Thyroid gland (tissue), 4 donors: Measurements from ENCODE around the gene CDH4. TPM values are rescaled to one million over a fixed set of nuclear protein-coding genes. Genes with fewer than 3 reads are reported as not detected.

ENCODE experiments used
- DNase-seq, 2 donors: peaks; one replicate each; pipeline ENCODE4 v3.0.0-alpha.2; 2019
- H3K27ac ChIP-seq, 3 donors: fragments of 200-600 bp; sonication (generic); 1 replicate in 2 of 3; 2 replicates in 1 of 3; pipeline ENCODE4 v1.5.1; 2016 to 2019; ENCODE audit warnings: mild to moderate bottlenecking in 1 of 3, moderate library complexity in 1 of 3
- H3K27me3 ChIP-seq: fragments of 200-600 bp; sonication (generic); one replicate; pipeline ENCODE4 v1.5.1; 2019
- H3K36me3 ChIP-seq, 2 donors: fragments of 200-600 bp; sonication (generic); one replicate each; pipeline ENCODE4 v1.5.1; 2016 to 2019
- H3K4me1 ChIP-seq, 2 donors: fragments of 200-600 bp; sonication (generic); one replicate each; pipeline ENCODE4 v1.5.1; 2017 to 2019
- H3K4me3 ChIP-seq, 3 donors: fragments of 200-600 bp; sonication (generic); replicated peaks in 1 of 3; 1 replicate in 2 of 3; 2 replicates in 1 of 3; pipeline ENCODE4 v1.5.1; 2016; ENCODE audit warnings: mild to moderate bottlenecking in 1 of 3
- H3K9me3 ChIP-seq: fragments of 200-600 bp; sonication (generic); one replicate; pipeline ENCODE4 v1.5.1; 2017
- POLR2A ChIP-seq, 2 donors: fragments of 450-650 bp; IDR thresholded peaks; one replicate each; pipeline ENCODE4 v1.6.1; 2017; ENCODE audit warnings: antibody characterized with exemption in 2 of 2, mild to moderate bottlenecking in 2 of 2, moderate library complexity in 1 of 2
- WGBS, 2 donors: methylation state at CpG; one replicate each; pipeline ENCODE4 v1.1.5; 2017; 5-methylcytosine and 5-hydroxymethylcytosine counted together
- intact Hi-C: fragments of 100-400 bp; cut with DNase I; formaldehyde crosslinking; loops from one replicate; pipeline ENCODE4 v1.15.1; 2023
- total RNA-seq, 4 donors: library from RNA; depleted of rRNA; stranded (reverse); fragments of >200 nt; gene quantifications; one replicate each; pipeline ENCODE4 v1.2.3, GENCODE V29; 2016
- TF ChIP-seq, protein P1 (sequence below), 6 experiments: fragments of 200-600 bp in 3 of 6; fragments of 450-650 bp in 3 of 6; sonication (generic) in 3 of 6; IDR thresholded peaks; one replicate each; pipeline ENCODE4 v1.5.1; 2016 to 2019; ENCODE audit warnings: antibody characterized with exemption in 6 of 6, mild to moderate bottlenecking in 2 of 6, inconsistent platforms in 1 of 6, moderate library complexity in 1 of 6

Gene CDH4
- total RNA-seq, 4 donors from 2014 or later = 0.22 to 0.29 (median 0.29) TPM; not detected in 1

- Histone ChIP-seq H3K27ac (no peak overlapping the region), H3K36me3 (no peaks in the 10 kb centered on the region), H3K4me1 (no peaks in the 10 kb centered on the region), H3K27me3 (no peaks in the 10 kb centered on the region), H3K9me3 (no peaks in the 10 kb centered on the region), H3K4me3 (no peak overlapping the region)
- 71 to 74% methylated on average over 17 of the region's 17 CpGs for WGBS, 2 donors
- no peak for DNase-seq
- intact Hi-C loops = no loop called here
- no peak for TF ChIP-seq POLR2A (IDR thresholded peaks at IDR 0.05)
- TF ChIP-seq, protein P1, sequence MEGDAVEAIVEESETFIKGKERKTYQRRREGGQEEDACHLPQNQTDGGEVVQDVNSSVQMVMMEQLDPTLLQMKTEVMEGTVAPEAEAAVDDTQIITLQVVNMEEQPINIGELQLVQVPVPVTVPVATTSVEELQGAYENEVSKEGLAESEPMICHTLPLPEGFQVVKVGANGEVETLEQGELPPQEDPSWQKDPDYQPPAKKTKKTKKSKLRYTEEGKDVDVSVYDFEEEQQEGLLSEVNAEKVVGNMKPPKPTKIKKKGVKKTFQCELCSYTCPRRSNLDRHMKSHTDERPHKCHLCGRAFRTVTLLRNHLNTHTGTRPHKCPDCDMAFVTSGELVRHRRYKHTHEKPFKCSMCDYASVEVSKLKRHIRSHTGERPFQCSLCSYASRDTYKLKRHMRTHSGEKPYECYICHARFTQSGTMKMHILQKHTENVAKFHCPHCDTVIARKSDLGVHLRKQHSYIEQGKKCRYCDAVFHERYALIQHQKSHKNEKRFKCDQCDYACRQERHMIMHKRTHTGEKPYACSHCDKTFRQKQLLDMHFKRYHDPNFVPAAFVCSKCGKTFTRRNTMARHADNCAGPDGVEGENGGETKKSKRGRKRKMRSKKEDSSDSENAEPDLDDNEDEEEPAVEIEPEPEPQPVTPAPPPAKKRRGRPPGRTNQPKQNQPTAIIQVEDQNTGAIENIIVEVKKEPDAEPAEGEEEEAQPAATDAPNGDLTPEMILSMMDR (IDR thresholded peaks at IDR 0.05) = no peak
Observed at GRCh38 chr20:61673152-61673847, 421.2 kb downstream of the CDH4 start.

- no peak for DNase-seq
- WGBS, 2 donors = 65 to 70% methylated on average over 11 of the region's 11 CpGs
- Histone ChIP-seq H3K27me3 (no peaks in the 10 kb centered on the region), H3K4me1 (no peaks in the 10 kb centered on the region), H3K9me3 (no peaks in the 10 kb centered on the region), H3K36me3 (no peaks in the 10 kb centered on the region), H3K27ac (no peak overlapping the region), H3K4me3 (no peak overlapping the region)
- no peak for TF ChIP-seq POLR2A (IDR thresholded peaks at IDR 0.05)
- TF ChIP-seq, protein P1 (IDR thresholded peaks at IDR 0.05) = no peak
- intact Hi-C loops = no loop called here
Observed at GRCh38 chr20:61674121-61674520, 422.1 kb downstream of the CDH4 start.

- no peaks in the 10 kb centered on the region for H3K36me3 ChIP-seq
- WGBS, 2 donors = 39 to 54% methylated on average over 3 of the region's 3 CpGs
- TF ChIP-seq POLR2A (IDR thresholded peaks at IDR 0.05) = no peak
- TF ChIP-seq, protein P1 (IDR thresholded peaks at IDR 0.05) = no peak
- no peaks in the 10 kb centered on the region for H3K9me3 ChIP-seq
- H3K4me1 ChIP-seq = no peaks in the 10 kb centered on the region
- no peaks in the 10 kb centered on the region for H3K27me3 ChIP-seq
- intact Hi-C loops = no loop called here
- H3K27ac ChIP-seq = no peak overlapping the region
- no peak overlapping the region for H3K4me3 ChIP-seq
- no peak for DNase-seq
Observed at GRCh38 chr20:61674688-61675087, 422.6 kb downstream of the CDH4 start.

DNA sequence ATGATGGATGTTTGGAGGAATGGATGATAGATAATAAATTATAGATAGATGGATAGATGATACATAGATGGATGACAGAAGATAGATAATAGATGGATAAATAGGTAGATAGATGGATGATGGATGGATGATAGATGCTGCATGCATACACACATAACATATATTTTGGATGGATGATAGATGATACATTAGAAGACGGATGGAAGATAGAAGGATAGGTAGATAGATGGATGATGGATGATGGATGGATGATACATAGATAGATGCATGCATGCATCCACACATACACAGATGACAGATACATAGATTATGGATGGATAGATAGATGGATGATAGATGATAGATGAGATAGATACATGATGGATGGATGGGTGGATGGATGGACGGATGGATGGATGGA is 425.9 kb downstream of the CDH4 start:
- Histone ChIP-seq H3K27ac (no peak overlapping the region), H3K4me1 (no peaks in the 10 kb centered on the region), H3K27me3 (no peaks in the 10 kb centered on the region), H3K36me3 (no peaks in the 10 kb centered on the region), H3K4me3 (no peak overlapping the region), H3K9me3 (no peaks in the 10 kb centered on the region)
- TF ChIP-seq, protein P1 (IDR thresholded peaks at IDR 0.05) = no peak
- TF ChIP-seq POLR2A (IDR thresholded peaks at IDR 0.05) = no peak
- 43 to 65% methylated on average over 2 of the region's 2 CpGs for WGBS, 2 donors
- no peak for DNase-seq
- intact Hi-C loops = no loop called here

DNA sequence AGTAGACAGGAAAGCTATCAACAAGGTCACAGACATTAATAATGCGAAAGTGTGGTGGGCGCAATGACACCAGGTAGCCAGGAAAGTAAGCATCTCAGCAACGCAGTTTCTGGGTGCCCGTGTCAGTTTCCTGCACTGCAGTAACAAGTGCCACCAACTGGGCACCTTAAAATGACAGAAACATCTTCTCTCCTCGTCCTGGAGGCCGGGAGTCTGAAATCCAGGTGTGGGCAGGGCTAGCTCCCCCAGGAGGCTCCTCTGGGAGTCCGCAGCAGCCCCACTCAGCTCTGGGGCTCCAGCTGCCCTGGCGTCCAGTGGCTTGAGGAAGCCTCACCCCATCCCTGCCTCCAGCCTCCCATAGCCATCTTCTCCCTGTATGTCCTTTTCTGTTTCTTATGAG is 426.4 kb downstream of the CDH4 start:
- Histone ChIP-seq H3K27me3 (no peaks in the 10 kb centered on the region), H3K4me3 (no peak overlapping the region), H3K4me1 (no peaks in the 10 kb centered on the region), H3K9me3 (no peaks in the 10 kb centered on the region), H3K36me3 (no peaks in the 10 kb centered on the region), H3K27ac (no peak overlapping the region)
- no peak for TF ChIP-seq POLR2A (IDR thresholded peaks at IDR 0.05)
- TF ChIP-seq, protein P1 (IDR thresholded peaks at IDR 0.05) = no peak
- no peak for DNase-seq
- intact Hi-C loops = no loop called here
- 78 to 88% methylated on average over 8 of the region's 8 CpGs for WGBS, 2 donors
